SU-DHL-6 (cell line): ENCODE measurements around the gene TMED8.

Source experiments
- CTCF ChIP-seq: fragments of 200-600 bp; sonication (generic); IDR thresholded peaks from one replicate; pipeline ENCODE4 v1.5.1; 2017; ENCODE audit warnings: antibody characterized with exemption, mild to moderate bottlenecking, low read length, moderate library complexity; ENCODE audit not compliant: insufficient read depth, poor library complexity, severe bottlenecking
- EZH2phosphoT487 ChIP-seq: fragments of 200-600 bp; sonication (generic), shearing (Covaris generic); conservative IDR thresholded peaks from 2 replicates; pipeline ENCODE4 v1.6.1; 2018; ENCODE audit warnings: mild to moderate bottlenecking, antibody characterized with exemption, low read length, moderate library complexity, mixed read lengths

- TF ChIP-seq CTCF, result no peak
- TF ChIP-seq EZH2phosphoT487, result no peak
These were observed 67.8 kb downstream of the TMED8 start for GRCh38 chr14:77309131-77309530.
